Fibroblast of lung (primary cell): ENCODE results near the gene RUNX1. TPM values are rescaled to one million over a fixed set of nuclear protein-coding genes. Genes with fewer than 3 reads are reported as not detected.

ENCODE experiments used
- DNase-seq, 2 donors: peaks; one replicate each; pipeline versions ENCODE4 v3.0.0 to v3.0.0-alpha.2; 2010; ENCODE audit warnings: low read depth in 2 of 2
- H2AFZ ChIP-seq: 2 replicates; pipeline ENCODE4 v1.5.1; 2012; ENCODE audit warnings: low read length, control low read depth, inconsistent platforms
- H3K27ac ChIP-seq: 2 replicates; pipeline ENCODE4 v1.5.1; 2011; ENCODE audit warnings: low read length, control low read depth; ENCODE audit not compliant: insufficient read depth
- H3K27me3 ChIP-seq: 2 replicates; pipeline ENCODE4 v1.5.1; 2011; ENCODE audit warnings: mild to moderate bottlenecking, low read length; ENCODE audit not compliant: control insufficient read depth, insufficient read depth
- H3K36me3 ChIP-seq: 2 replicates; pipeline ENCODE4 v1.5.1; 2011; ENCODE audit warnings: low read length; ENCODE audit not compliant: control insufficient read depth, insufficient read depth
- H3K4me1 ChIP-seq: 2 replicates; pipeline ENCODE4 v1.5.1; 2011; ENCODE audit warnings: low read length; ENCODE audit not compliant: control insufficient read depth, insufficient read depth; ENCODE audit errors: extremely low read depth
- H3K4me2 ChIP-seq: 2 replicates; pipeline ENCODE4 v1.5.1; 2011; ENCODE audit warnings: low read length, control low read depth; ENCODE audit not compliant: insufficient read depth; ENCODE audit errors: extremely low read depth
- H3K4me3 ChIP-seq, 4 experiments: fragments of 200-600 bp in 1 of 4; sonication (generic) in 1 of 4; replicated peaks in 1 of 4; 2 replicates each; pipeline ENCODE4 v1.5.1; 2011 to 2016; ENCODE audit warnings: low read length in 4 of 4, low read depth in 3 of 4, mild to moderate bottlenecking in 3 of 4, control low read depth in 2 of 4, inconsistent platforms in 1 of 4, mixed read lengths in 1 of 4; ENCODE audit not compliant: insufficient read depth in 1 of 4; ENCODE audit errors: control extremely low read depth in 1 of 4
- H3K79me2 ChIP-seq: 2 replicates; pipeline ENCODE4 v1.5.1; 2012; ENCODE audit warnings: mild to moderate bottlenecking, low read length, inconsistent platforms; ENCODE audit not compliant: control insufficient read depth, insufficient read depth
- H3K9ac ChIP-seq: 2 replicates; pipeline ENCODE4 v1.5.1; 2011; ENCODE audit warnings: mild to moderate bottlenecking, low read length, control low read depth; ENCODE audit not compliant: insufficient read depth
- H3K9me3 ChIP-seq: 2 replicates; pipeline ENCODE4 v1.5.1; 2012; ENCODE audit warnings: low read depth, low read length; ENCODE audit not compliant: control insufficient read depth, insufficient read depth
- H4K20me1 ChIP-seq: 2 replicates; pipeline ENCODE4 v1.5.1; 2011; ENCODE audit warnings: low read length; ENCODE audit not compliant: control insufficient read depth, insufficient read depth; ENCODE audit errors: extremely low read depth
- CTCF ChIP-seq, 2 donors: IDR thresholded peaks in 1 of 2; conservative IDR thresholded peaks in 1 of 2; 1 replicate in 1 of 2; 2 replicates in 1 of 2; pipeline ENCODE4 v1.5.1; 2011 to 2012; ENCODE audit warnings: low read length in 2 of 2, control low read depth in 1 of 2, inconsistent platforms in 1 of 2, low read depth in 1 of 2, mild to moderate bottlenecking in 1 of 2
- EZH2 ChIP-seq: IDR thresholded peaks from 2 replicates; pipeline ENCODE4 v1.5.1; 2012; ENCODE audit warnings: low read length, control low read depth, mild to moderate bottlenecking; ENCODE audit errors: missing control alignments
- polyA plus RNA-seq, 2 donors: library from polyadenylated mRNA; depleted of rRNA in 1 of 2; stranded (reverse) in 1 of 2; unstranded in 1 of 2; fragments of >200 nt; gene quantifications; 2 replicates each; pipeline ENCODE4 v1.2.1, GENCODE V29; 2011 to 2012; ENCODE audit warnings: missing spikeins in 1 of 2
- total RNA-seq: library from RNA; depleted of rRNA; stranded (reverse); fragments of >200 nt; gene quantifications from 2 replicates; pipeline ENCODE4 v1.2.1, GENCODE V29; 2014

Gene RUNX1
- total and polyA plus RNA-seq, 2 donors (not counting 1 experiment from before 2014, with no cell fraction given) = 23.1 to 41.6 TPM

GRCh38 chr21:34788879-34789278, 260.2 kb downstream of the RUNX1 start:
- Histone ChIP-seq H4K20me1 (no peaks in the 10 kb centered on the region), H3K27ac (no peak overlapping the region), H3K9ac (no peak overlapping the region), H3K4me3 (no peak overlapping the region), H3K4me1 (no peaks in the 10 kb centered on the region), H3K9me3 (no peaks in the 10 kb centered on the region), H3K27me3 (no peaks in the 10 kb centered on the region), H3K4me2 (no peak overlapping the region), H3K36me3 (peaks cover 14% of the 10 kb centered on the region), H3K79me2 (peaks cover 3% of the 10 kb centered on the region), H2AFZ (no peak overlapping the region)
- TF ChIP-seq CTCF (conservative IDR thresholded peaks at IDR 0.05 in 1 of 2, IDR thresholded peaks at IDR 0.05 in 1 of 2; ENCODE audit: low read depth in 1 of 2, low read length in 2 of 2) (no peak), EZH2 (no peak)
- DNase-seq = no peak

- DNase-seq = no peak
- no peak overlapping the region for H3K4me2 ChIP-seq
- H3K4me3 ChIP-seq = no peak overlapping the region
- no peak overlapping the region for H2AFZ ChIP-seq
- no peak overlapping the region for H3K9ac ChIP-seq
- H3K36me3 ChIP-seq = no peaks in the 10 kb centered on the region
- no peaks in the 10 kb centered on the region for H3K4me1 ChIP-seq
- H3K79me2 ChIP-seq = no peaks in the 10 kb centered on the region
- TF ChIP-seq CTCF (conservative IDR thresholded peaks at IDR 0.05 in 1 of 2, IDR thresholded peaks at IDR 0.05 in 1 of 2; ENCODE audit: low read depth in 1 of 2, low read length in 2 of 2) (no peak), EZH2 (no peak)
- no peaks in the 10 kb centered on the region for H3K9me3 ChIP-seq
- H3K27me3 ChIP-seq = no peaks in the 10 kb centered on the region
- H4K20me1 ChIP-seq = no peaks in the 10 kb centered on the region
- H3K27ac ChIP-seq = no peak overlapping the region
These were observed 265.3 kb downstream of the RUNX1 start for GRCh38 chr21:34783815-34784214.

- TF ChIP-seq CTCF (conservative IDR thresholded peaks at IDR 0.05 in 1 of 2, IDR thresholded peaks at IDR 0.05 in 1 of 2; ENCODE audit: low read depth in 1 of 2, low read length in 2 of 2) (no peak), EZH2 (no peak)
- no peak overlapping the region for H3K9ac ChIP-seq
- DNase-seq = no peak
- H3K9me3 ChIP-seq = no peaks in the 10 kb centered on the region
- no peaks in the 10 kb centered on the region for H3K4me1 ChIP-seq
- no peak overlapping the region for H2AFZ ChIP-seq
- no peaks in the 10 kb centered on the region for H3K79me2 ChIP-seq
- no peak overlapping the region for H3K27ac ChIP-seq
- H3K4me2 ChIP-seq = no peak overlapping the region
- H3K4me3 ChIP-seq = no peak overlapping the region
- no peaks in the 10 kb centered on the region for H3K27me3 ChIP-seq
- no peaks in the 10 kb centered on the region for H4K20me1 ChIP-seq
- H3K36me3 ChIP-seq = no peaks in the 10 kb centered on the region
These were observed 266.4 kb downstream of the RUNX1 start for GRCh38 chr21:34782506-34783360.
